ENCODE measurements around the gene GPRASP3. TPM values are rescaled to one million over a fixed set of nuclear protein-coding genes. Genes with fewer than 3 reads are reported as not detected.

Gene GPRASP3
- total RNA-seq, 2 donors from 2014 or later, result 3.7 to 4.0 TPM

GRCh38 chrX:102696306-102696705, 24.2 kb upstream of the GPRASP3 start:
- H3K36me3 ChIP-seq, result no peaks in the 10 kb centered on the region
- H3K4me3 ChIP-seq, result no peak overlapping the region
- no peaks in the 10 kb centered on the region for H3K9me3 ChIP-seq
- no peak overlapping the region for H3K27ac ChIP-seq
- no peaks in the 10 kb centered on the region for H3K4me1 ChIP-seq
- TF ChIP-seq CTCF (IDR thresholded peaks at IDR 0.05), result no peak
- H3K27me3 ChIP-seq, result no peaks in the 10 kb centered on the region
- intact Hi-C loops (cut with DNase I), result no loop called here
- no peak for DNase-seq
- no peak overlapping the region for H3K9ac ChIP-seq (ENCODE audit: low read depth in 2 of 2, low read length in 2 of 2)

- Histone ChIP-seq H3K9ac (ENCODE audit: low read depth in 2 of 2, low read length in 2 of 2) (no peak overlapping the region), H3K4me3 (no peak overlapping the region), H3K9me3 (no peaks in the 10 kb centered on the region), H3K27ac (no peak overlapping the region), H3K4me1 (no peaks in the 10 kb centered on the region), H3K27me3 (no peaks in the 10 kb centered on the region), H3K36me3 (no peaks in the 10 kb centered on the region)
- no peak for TF ChIP-seq CTCF (IDR thresholded peaks at IDR 0.05)
- no peak for DNase-seq
- intact Hi-C loops (cut with DNase I), result no loop called here
Observed at GRCh38 chrX:102697494-102697893, 23.0 kb upstream of the GPRASP3 start.

- DNase-seq, result no peak
- Histone ChIP-seq H3K27ac (no peak overlapping the region), H3K9me3 (no peaks in the 10 kb centered on the region), H3K9ac (ENCODE audit: low read depth in 2 of 2, low read length in 2 of 2) (no peak overlapping the region), H3K27me3 (peaks cover 12% of the 10 kb centered on the region), H3K36me3 (no peaks in the 10 kb centered on the region), H3K4me3 (no peak overlapping the region), H3K4me1 (no peaks in the 10 kb centered on the region)
- intact Hi-C loops (cut with DNase I), result no loop called here
- no peak for TF ChIP-seq CTCF (IDR thresholded peaks at IDR 0.05)
Observed at GRCh38 chrX:102708900-102709299, 11.6 kb upstream of the GPRASP3 start.

DNA sequence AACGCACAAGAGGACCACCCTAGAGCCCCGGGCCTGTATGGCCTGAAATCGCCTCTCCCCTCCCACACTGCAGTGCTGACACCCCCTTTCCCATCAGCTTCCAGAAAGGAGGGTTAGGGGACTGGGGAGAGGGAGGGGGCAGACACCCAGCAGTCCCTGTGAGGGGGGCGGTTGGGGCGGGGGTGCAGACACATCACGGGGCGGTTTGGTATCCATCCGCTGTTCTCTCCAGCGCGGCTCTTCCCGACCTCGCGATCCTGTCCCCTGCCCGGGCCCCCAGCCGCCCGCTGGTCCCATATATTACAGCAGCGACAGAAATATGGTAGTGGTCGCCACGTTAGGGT, 8.7 kb upstream of the GPRASP3 start:
- Histone ChIP-seq H3K36me3 (no peaks in the 10 kb centered on the region), H3K9me3 (no peaks in the 10 kb centered on the region), H3K27ac (no peak overlapping the region), H3K9ac (ENCODE audit: low read depth in 2 of 2, low read length in 2 of 2) (peak overlapping the region in 1 of 2 donors; percentile 60), H3K4me3 (peak overlapping the region; percentile 59), H3K27me3 (peaks cover 12% of the 10 kb centered on the region), H3K4me1 (no peaks in the 10 kb centered on the region)
- DNase-seq, result no peak
- intact Hi-C loops (cut with DNase I), result no loop called here
- no peak for TF ChIP-seq CTCF (IDR thresholded peaks at IDR 0.05)

- Histone ChIP-seq H3K4me1 (no peaks in the 10 kb centered on the region), H3K36me3 (no peaks in the 10 kb centered on the region), H3K27ac (no peak within 1 kb of the TSS), H3K4me3 (peak within 1 kb of the TSS; percentile 59), H3K27me3 (peaks cover 12% of the 10 kb centered on the region), H3K9ac (ENCODE audit: low read depth in 2 of 2, low read length in 2 of 2) (peak within 1 kb of the TSS in 1 of 2 donors; percentile 60), H3K9me3 (no peaks in the 10 kb centered on the region)
- intact Hi-C loops (cut with DNase I), result no loop called here
- TF ChIP-seq CTCF (IDR thresholded peaks at IDR 0.05), result no peak
- DNase-seq, result peak; percentile 38
Observed at GRCh38 chrX:102712216-102712966, 8.2 kb upstream of the GPRASP3 start, which contains the start of gene GPRASP2. Gene GPRASP2, plus strand, starts transcription at chrX:102712448. Its CDS starts 2,422 bp downstream, at chrX:102714870.
